ENCODE results near the gene TPCN1.

- TF ChIP-seq CTCF (IDR thresholded peaks at IDR 0.05 in 2 of 3, conservative IDR thresholded peaks at IDR 0.05 in 1 of 3; ENCODE audit: borderline replicate concordance in 1 of 3, insufficient read depth in 1 of 3, low read depth in 2 of 3, low read length in 2 of 3) (no peak), ZNF274 (IDR thresholded peaks at IDR 0.05; ENCODE audit: low read depth, low read length) (no peak), MAX (IDR thresholded peaks at IDR 0.05) (no peak), EZH2phosphoT487 (IDR thresholded peaks at IDR 0.05; ENCODE audit: borderline replicate concordance) (no peak), EGR1 (IDR thresholded peaks at IDR 0.05; ENCODE audit: low read depth) (no peak), SIN3A (IDR thresholded peaks at IDR 0.05; ENCODE audit: low read depth) (no peak), RAD21 (IDR thresholded peaks at IDR 0.05; ENCODE audit: low read depth) (no peak), SP1 (IDR thresholded peaks at IDR 0.05; ENCODE audit: low read depth) (no peak), POLR2A (IDR thresholded peaks at IDR 0.05; ENCODE audit: borderline replicate concordance, extremely low read depth, insufficient read depth, insufficient read length) (no peak), EZH2 (IDR thresholded peaks at IDR 0.05) (no peak), POLR2AphosphoS5 (IDR thresholded peaks at IDR 0.05; ENCODE audit: low read depth, low read length) (no peak)
Observed at GRCh38 chr12:113241191-113242025, 20.1 kb downstream of the TPCN1 start.

Measured in HCT116 (cell line).